ENCODE measurements around the gene ETFB.
"Not testable (repeated sequence)": the region's sequence is repeated elsewhere in the genome, so short reads cannot be mapped to it uniquely, and the experiment has no call there.

The ETFB gene

DNA sequence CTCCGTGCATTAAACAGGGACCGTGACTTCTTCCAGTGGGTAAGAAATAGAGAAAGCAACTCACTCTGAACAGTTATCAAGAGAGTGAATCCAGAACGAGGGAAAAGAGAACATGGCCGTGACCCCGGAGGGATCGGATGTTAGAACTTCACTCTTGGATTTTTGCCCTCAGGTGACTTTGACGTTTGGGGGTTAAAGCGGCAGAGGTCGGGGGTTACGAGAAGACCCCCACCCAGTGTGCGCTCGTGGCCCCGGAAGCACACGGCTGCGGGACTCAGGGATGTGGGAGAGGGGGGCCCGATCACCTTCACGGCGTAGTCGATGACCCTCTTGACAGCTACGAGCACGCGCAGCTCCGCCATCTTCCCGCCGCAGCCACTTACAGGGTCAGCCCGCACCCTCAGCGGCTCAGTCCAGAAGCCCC, at the start of gene ETFB:
TSS of gene ETFB (minus strand) at position 424 of the 424 bp plus-strand sequence. CDS start at position 362, 62 bp downstream.
- DNase-seq: no peak

DNA sequence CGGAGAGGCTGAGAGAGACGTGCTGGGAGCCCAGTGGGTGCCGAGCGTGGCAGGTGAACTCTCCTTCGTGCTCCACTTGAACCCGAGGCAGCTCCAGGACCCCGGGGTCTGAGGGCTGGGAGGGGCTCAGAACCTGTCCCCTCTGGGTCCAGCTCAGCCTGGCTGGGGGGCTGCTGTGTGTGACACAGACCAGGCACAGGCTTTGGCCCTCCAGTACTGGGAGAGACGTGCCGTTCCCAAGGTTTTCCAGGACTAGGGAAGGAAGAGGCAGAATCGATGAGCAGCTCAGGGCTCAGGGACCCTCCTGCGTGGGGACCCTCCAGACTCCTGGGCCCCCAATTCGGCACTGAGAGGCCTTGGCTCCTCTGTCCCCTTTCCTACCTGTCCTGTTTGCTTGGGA, 49.0 kb upstream of the ETFB start:
- DNase-seq: no peak

DNA sequence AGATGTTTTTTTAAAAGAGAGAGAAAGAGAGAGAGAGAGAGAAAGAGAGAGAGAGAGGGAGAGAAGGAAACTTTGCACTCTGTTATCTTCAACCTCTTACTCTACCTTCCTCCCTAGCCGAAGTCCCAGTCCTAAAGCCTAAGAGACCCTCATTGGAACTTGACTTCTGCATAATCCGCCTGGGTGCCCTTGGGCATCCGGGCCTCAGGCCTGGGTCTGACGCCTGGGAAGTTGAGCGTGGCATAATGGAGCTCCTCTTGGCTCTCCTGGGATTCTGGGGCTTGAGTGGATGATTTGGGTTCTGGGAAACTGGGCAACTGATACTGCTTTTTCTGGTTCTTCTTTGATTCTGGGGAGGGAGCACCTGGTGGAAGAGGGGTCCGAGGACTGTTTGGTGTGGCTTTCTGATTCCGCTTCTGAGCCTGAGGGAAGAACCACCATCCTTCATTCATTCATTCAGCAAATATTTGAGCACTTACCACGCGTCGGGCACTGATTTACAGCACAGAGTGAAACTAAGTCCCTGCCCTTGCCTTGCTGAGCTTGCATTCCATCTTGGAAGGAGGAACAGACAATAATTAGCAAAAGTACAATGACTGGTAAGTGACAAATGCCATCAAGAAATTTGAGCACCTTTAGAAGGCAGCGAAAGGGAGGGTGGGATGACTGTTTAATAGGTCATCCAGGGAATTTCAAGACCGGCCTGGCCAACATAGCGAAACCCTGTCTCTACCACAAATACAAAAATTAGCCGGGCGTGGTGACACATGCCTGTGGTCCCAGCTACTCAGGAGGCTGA, 45.0 kb upstream of the ETFB start:
- DNase-seq: no peak

DNA sequence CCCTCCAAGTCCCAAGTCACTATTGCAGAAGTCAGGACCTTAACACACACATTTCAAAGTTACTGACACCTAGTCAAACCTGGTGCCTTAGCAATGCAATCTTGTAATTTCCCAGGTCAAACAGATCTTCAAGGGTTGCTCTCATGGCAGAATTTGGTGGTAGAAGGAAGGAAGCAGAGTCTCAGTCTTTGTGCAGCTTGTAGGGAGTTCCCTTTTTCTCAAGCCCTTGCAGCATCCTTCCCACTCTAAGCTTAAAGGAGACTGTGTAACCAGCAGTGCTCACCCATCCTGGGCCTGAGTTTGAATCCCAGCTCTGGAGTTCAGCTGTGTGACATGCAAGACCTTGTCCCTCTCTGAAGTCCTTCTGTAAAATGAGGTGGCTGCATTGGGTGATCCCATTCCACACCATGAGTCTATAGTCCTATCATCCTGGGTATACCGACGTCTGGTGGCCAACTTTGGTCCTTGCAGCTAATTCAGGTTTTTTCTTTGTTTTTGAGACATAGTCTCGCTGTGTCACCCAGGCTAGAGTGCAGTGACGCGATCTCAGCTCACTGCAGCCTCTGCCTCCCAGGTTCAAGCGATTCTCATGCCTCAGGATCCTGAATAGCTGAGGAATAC, 41.4 kb upstream of the ETFB start:
- no peak for DNase-seq

DNA sequence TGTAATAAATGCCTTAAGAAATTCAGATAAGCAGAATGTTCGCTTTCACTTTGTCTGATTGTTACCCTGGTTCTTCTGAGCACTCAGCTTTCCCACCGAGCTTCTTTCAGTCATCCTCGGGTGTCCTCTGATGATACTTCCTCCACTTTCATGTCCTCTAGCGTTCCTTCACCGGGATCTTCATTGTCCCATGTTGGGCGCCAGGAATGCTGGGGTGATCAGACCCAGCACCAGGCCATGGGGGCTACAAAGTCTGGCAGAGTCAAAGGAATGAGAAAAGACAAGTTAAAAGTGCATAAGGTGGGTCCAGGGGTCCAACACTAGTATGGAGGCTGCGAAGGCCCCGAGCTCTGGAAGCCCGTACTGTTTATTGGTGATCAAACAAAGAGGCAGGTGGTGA, 35.9 kb upstream of the ETFB start:
- DNase-seq: no peak

DNA sequence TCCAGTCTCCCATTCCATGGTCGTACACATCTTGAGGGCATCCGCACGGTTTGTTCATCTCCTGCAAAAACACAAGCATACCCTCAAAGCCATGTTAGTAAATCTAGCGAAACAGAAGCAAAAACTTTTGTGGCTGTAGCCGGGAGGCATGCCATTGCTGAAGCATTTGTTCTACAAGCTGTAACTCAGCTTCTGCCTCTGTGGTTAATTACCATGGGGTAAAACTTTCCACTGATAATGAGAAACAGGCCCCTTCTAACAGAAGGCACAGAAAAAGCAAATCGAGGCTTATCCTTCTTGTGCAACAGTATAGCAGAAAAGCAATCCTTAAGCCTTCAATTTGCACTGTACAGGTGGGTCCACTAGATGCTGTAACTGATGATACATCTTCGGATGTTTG, 33.7 kb upstream of the ETFB start:
- not testable (repeated sequence) for DNase-seq

DNA sequence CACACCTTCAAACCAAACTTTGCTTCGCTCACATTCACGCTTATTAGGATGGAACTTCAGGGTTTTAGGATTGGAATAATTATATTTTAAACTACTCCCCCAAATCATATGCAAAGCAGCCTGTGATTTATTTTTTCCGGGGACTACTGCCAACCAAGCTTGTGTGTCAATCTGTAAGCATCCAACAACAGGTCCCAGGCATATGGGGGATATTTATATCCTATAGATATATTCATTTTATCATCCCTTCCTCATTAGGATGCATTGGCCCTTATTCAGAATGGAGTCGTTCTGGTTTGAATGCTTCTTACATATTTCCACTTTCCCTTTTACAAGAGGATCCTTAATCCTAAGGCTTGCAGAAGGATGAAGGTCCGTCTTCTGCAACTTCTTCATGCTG, 33.0 kb upstream of the ETFB start:
- DNase-seq: no peak

DNA sequence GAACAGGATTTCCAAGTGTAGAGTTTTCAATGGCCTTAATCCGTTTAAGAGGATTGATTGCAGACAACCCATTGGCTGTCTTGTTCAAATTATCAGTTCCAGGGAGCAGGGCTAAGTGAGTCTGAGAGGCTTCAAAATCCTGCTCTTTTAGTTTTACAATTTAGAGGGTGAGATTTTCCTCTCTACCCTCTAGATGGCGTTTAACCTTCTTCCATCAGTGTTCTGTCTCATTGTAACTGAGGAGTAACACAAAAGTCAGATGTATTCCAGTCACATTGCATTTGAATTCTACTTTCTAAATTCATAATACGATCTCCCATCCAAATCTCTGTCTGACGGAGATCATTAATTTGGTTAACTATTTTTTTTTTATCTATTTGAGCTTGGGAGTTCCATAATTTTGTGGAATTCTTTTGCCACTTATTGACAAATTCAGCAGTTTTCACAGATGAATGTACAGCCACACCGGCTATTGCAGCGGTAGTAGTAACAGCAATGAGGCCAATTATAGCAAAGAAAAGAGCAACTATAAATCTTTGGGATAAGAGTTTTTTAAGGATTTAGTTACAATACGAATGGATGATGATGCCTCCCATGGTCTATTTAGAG, 32.0 kb upstream of the ETFB start:
- no peak for DNase-seq

DNA sequence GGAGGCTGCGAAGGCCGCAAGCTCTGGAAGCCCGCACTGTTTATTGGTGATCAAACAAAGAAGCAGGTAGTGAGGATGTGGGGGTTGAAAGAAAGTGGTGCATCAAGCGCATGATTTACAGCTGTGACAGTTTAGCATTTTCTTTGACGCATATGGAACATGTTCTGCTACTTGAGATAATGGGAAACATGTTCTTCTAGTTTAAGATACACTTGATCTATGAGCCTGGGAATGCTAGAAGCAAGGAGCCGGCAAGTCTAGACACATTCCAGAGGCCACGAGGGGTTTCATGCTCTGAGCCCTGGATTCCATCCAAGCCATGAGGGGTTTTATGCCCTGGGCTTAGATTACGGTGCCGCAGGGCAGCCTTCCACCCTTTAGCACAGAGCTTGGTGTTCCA, 31.3 kb upstream of the ETFB start:
- not testable (repeated sequence) for DNase-seq

DNA sequence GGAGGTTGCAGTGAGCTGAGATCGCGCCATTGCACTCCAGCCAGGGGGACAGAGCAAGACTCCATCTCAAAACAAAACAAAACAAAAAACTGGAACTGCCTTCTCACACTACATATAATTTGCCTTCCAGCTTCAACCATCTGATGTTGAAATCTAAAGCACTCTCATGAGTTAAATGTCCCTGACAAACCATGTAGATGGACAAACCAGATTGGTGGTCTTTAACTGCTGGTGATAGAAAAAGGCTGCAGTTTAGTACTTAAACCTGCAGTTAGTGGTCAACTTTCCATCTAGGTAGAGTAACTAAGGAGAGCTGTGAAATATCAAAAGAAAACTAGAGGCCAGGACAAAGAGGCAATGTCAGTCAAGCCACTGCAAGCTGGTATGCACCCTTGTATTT, 30.0 kb upstream of the ETFB start:
- no peak for DNase-seq

DNA sequence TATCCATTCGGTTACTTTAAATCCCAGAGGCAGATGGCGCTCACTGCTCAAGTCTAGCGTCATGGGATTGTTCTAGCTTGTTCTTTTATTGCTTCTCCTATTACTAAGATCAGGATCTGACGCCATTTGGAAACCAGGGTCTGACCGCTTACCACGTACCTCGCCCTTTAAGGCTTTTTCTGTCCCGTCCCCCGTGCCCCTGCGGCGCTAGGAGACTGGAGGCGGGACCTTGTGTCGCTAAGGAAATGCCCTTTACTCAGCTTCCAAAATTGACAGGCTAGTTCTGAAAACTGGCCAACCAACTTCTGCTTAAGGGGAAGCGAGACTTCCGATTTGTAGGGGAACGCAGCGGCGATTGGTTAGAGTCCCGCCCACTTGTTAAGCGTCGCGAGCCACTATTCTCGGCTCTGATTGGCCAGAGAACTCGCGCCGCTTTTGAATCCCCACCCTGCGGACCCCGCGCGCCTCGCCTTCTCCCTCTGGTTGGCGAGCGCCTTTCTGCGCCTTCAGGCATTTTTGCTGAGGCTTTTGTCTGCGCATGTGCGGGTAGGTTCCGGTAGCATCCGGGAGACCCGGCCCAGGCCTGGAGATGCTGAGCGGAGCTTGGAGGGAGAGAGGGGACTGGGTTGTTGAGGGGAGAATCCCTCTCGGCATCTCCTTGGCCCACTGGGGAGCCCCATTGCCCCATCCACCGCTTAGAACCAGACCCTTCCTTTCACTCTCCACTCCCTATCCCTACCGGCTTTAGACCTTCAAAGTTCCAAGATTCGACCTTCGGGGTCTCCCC, 28.1 kb upstream of the ETFB start:
- no peak for DNase-seq

DNA sequence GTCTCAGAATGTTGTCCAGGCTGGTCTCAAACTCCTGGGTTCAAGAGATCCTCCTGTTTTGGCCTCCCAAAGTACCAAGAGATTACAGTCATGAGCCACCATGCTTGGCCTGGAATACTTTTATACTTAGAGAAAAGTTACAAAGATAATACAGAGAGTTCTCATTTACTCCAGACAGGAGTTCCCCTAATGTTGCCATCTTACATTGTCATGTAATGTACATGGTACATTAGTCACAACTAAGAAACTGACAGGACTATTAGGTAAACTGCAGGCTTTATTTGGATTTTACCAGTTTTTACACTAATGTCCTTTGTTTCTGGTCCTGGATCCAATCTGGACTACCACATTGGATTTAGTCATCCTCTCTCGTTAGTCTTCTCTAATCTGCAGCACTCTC, 26.5 kb upstream of the ETFB start:
- no peak for DNase-seq

DNA sequence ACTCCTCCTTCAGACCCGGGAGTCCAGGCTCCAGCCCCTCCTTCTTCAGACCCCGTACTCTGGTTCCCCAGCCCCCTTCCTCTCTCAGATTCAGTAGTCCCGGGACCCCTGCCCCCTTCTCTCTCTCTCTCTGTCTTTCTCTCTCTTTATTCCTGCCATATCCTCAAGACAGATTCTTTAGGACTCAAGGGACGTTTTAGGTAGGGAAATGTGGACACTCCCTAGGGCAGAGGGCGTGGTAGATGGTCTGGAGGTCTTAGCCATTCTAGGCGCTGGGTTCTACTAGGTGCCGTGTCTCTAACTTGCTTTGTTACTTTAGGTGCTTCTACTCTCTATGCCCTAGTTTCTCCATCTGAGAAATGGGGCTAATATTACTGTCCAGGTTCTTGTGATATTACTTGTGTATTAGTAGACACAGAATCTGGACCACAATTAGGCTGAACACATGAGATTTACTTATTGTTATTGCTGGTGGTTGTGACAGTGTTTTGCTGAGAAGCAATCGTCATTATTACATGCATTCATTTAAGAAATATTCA, 25.0 kb upstream of the ETFB start:
- no peak for DNase-seq

DNA sequence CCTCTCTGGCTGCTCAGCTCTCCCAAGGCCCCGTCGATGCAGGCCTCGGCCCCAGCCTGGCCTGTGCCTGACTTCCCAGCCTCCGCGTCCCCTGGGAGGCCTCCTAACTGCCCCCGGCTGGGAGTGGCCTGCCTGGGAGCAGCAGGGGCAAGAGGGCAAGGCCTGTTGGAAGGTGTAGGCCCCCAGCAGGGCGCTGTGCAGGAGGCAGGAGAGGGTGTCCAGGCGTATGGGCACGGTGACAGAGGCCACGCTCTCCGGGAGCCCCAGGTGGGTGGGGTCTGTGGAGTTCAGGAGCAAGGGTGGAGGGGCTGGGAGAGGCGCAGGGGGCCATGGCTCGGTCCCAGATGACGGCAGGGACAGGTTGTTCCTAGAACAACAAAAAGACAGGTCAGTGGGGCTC, 23.0 kb upstream of the ETFB start:
- DNase-seq: no peak

DNA sequence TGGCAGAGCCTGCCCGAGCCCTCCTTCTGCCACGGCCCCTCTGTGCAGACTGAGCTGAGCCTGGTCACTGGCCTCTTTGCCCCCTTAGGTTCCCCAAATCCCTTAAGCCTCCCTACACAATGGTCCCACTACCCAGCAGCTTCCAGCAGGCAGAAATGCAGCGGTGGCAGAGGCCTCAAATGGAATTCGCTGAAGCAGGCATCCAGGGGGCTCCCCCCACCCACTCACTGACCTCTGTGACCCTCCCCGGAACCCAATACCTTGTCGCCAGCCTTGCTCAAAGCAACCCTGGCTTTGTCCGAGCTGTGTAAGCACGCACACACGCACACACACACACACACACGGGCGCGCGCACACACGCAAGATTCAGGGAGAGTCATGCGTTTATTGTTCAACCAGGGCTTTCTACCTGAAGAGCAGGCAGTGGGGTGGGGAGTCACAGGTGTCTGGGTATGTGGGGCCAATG, 21.8 kb upstream of the ETFB start, which contains the start of gene LIM2:
TSS of gene LIM2 (minus strand) at position 51 of the 466 bp plus-strand sequence. CDS start 531 bp downstream, outside the sequence.
- no peak for DNase-seq

DNA sequence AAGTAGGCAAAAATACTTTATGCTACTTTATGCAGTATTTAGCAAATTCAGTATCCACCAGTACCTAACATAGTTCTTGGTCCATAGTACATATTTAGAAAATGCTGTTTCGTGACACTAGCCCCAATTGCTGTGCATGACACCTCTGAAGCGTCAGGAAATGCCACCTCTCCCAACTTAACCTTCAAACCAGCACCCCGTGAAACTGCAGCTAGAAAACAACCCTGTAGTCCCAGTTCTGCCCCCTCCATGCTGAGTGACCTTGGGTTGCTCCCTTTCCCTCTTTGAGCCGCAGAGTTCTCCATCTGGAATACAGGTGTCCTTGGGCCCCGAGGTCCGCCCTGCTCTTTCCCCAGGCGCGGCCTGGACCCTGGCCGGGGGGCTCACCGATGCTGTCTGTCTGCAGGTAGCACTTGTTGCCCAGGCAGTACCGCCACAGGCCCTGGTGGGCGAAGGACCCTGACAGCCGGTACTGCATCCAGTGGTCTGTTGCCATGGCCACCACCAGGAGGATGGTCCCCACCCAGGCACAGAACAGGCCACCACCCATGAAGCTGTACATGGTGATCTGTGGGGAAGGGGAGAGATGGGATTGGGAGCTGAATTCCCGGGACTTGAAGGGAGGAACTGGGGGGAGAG, 20.8 kb upstream of the ETFB start:
- no peak for DNase-seq

DNA sequence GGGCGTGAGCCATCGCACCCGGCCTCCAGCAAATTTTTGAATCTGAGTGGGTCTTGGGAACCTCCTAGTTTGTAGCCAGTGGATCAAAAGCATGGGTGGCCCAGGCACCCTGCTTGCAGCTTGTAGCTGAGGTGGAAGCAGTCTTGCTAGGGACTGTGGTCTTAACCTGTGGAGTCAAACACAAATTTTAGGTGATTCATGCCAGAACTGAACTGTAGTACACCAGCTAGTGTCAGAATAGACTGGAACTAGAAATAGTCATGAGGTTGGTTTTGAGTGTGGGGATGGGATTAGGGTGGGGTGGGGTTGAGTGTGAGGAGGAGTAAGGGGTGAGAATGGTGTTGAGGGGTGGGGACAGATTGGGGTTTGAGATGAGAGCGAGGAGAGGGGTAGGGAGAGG, 15.8 kb upstream of the ETFB start:
- DNase-seq: no peak

DNA sequence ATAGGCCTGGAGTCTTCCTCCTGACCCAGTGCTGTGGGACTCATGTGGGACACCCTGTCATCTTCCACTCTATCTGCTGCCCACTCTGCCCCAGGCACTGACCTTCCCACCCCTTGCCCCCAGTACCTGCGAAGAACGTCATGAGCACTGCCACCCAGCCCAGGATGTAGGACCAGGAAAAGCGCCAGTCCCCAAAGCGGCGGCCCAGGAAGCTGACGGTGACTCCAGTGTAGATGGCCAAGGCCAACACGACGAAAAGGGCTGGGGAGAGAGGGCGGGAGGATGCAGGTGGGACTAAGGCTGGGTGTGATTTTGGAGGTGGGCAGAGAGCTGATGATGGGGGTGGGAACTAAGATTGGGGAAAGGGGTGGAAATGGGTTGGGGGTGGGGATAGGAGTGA, 14.2 kb upstream of the ETFB start:
- DNase-seq: no peak

DNA sequence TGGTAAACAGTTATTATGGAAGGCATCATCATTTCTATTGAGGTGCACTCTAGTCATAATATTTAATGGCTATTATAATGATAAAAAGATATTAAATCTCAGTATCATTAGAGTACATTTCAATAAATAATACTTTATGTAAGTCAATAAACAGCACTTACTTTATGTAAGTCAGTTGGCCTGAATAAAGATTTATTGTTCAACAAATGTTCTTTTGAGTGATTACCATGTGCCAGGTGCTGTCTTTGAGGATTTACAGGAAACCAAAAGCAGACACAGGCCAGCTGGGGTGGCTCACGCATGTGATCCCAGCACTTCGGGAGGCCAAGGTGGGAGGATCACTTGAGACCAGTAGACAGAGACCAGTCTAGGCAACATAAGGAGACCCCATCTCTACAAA, 11.2 kb upstream of the ETFB start:
- no peak for DNase-seq

DNA sequence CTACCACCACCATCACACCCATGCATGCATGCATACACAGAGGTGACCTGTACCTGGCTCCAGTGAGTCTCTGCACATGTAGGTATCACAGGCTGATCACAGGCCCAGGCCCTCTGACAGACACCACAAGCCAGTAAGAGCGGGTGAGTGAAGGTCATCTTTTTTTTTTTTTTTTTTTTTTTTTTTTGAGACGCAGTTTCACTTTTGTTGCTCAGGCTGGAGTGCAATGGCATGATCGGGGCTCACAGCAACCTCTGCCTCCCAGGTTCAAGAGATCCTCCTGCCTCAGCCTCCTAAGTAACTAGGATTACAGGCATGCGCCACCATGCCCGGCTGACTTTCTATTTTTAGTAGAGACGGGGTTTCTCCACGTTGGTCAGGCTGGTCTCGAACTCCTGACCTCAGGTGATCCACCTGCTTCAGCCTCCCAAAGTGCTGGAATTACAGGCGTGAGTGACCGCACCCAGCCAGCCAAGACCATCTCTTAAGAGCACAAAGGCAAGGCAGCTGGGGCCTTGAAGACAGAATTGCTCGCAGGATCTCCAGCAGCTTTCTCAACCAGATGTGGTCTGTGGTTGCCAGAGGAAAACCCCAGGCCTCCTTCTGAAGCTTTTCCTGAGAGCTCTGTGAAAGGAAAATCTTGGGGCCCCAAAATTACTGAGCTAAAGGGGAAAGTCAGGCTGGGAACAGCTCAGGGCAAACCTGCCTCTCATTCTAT, 9.5 kb upstream of the ETFB start:
- DNase-seq: no peak

DNA sequence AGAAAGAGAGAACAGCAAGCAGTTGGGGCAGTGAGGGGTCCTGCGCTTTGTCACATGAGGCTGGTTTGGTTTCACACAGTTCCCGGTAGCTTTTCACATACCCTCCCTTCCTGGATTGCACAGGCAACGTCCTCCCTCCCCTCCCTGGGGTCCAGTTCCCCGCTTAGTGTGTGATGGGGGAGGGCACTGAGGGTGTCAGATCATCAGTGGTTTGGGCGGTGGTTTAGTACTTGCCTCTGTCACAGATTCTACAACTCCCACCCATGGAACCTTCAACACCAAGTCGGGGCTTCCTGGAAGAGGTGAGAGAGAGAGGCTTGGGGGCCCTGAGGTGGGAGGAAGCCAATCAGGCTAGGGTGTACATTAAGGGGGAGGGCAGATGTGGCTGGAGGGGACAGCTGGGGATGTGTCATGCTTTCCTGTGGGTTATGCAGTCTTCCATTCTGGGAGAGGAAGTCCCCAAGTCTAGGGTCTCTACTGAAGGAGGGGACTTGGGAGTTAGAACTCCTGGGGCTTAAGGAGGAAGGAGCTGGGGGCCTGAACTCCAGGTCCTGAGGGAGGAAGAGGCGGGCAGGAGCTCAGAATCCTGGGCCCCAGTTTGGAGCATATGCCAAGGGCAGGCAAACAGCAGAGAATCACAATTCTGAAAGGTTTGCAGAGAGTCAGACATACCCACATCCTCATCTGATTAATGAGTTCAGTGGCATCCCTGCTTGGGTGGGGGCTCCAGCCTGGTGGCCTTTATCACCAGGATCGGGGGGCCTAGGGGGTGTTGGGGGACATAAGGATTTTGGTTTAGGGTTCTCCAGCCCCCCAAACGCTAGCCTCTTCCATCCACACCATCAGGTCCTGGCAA, 6.7 kb upstream of the ETFB start, which contains the start of gene NKG7:
TSS of gene NKG7 (minus strand) at position 6 of the 856 bp plus-strand sequence. CDS start 119 bp downstream, outside the sequence.
- DNase-seq: no peak

Measured in cortex of kidney (tissue), 1 donor.